Measurements from ENCODE around the gene RGS6.

The RGS6 gene

GRCh38 chr14:72013721-72014345 lies 81.6 kb downstream of the RGS6 start:
- in situ Hi-C loops (cut with MboI; ENCODE audit: low sequenced_read_pairs): no loop called here

GRCh38 chr14:72014486-72014885 lies 82.3 kb downstream of the RGS6 start:
- in situ Hi-C loops (cut with MboI; ENCODE audit: low sequenced_read_pairs): no loop called here

- in situ Hi-C loops (cut with MboI; ENCODE audit: low sequenced_read_pairs): no loop called here
These were observed 85.1 kb downstream of the RGS6 start for GRCh38 chr14:72017290-72017689.

GRCh38 chr14:72023128-72024042 lies 91.2 kb downstream of the RGS6 start:
- in situ Hi-C loops (cut with MboI; ENCODE audit: low sequenced_read_pairs): no loop called here

- in situ Hi-C loops (cut with MboI; ENCODE audit: low sequenced_read_pairs): no loop called here
These were observed 91.8 kb downstream of the RGS6 start for GRCh38 chr14:72024043-72024407.

DNA sequence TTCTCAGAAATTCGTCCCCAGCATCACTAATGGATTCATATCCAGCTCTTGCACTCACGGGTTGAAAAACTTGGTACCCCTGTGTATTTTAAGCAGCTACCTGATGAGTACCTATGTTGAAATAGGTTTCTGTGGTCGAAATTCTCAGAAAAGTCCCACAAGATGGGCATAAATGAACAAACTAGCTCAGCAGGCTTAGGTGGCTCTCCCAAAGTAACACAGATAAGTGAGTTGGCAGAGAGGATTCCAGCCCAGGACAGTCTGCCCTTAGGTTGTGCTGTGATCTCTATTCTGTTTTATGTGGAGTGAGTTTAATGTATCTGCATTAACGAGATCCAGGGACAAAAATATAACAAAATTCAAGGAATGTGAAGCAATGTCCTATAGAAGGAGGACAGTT lies 92.3 kb downstream of the RGS6 start:
- in situ Hi-C loops (cut with MboI; ENCODE audit: low sequenced_read_pairs): no loop called here

DNA sequence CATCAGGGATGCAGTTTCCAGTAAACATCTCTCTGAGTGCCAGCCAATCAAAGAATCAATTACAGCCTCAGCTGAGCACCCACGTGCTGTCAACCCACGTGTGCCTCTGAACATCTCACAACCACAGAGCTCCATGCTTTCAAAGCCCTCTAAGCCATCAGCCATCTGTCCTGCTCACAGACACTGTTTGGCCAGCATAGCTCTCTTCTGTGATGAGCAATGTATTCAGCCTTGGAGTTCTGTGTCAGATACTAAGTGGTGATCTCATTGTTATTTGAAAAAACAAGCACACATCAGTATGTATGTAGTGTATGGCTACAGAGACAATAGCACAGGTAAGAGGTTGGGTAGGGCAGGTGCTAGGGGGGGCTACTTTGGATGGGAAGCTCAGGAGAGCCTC lies 94.3 kb downstream of the RGS6 start:
- in situ Hi-C loops (cut with MboI; ENCODE audit: low sequenced_read_pairs): no loop called here

- in situ Hi-C loops (cut with MboI; ENCODE audit: low sequenced_read_pairs): no loop called here
These were observed 94.8 kb downstream of the RGS6 start for GRCh38 chr14:72027061-72027460.

- in situ Hi-C loops (cut with MboI; ENCODE audit: low sequenced_read_pairs): no loop called here
These were observed 101.1 kb downstream of the RGS6 start for GRCh38 chr14:72033365-72033764.

DNA sequence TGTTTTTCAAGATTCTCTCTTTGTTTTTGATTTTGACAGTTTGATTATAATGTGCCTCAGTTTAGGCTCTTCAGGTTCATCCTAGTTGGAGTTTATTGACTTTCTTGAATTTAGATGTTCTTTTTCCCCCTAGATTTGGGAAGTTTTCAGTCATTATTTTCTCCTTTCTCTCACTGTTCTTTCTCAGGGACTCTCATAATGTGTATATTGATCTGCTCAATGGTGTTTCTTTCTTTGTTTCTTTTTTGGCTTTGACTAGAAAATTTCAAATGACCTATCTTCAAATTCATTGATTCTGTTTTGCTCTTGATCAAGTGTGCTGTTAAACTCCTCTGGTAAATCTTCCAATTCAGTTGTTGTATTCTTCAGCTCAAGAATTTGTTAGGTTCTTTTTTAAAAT lies 108.3 kb downstream of the RGS6 start:
- in situ Hi-C loops (cut with MboI; ENCODE audit: low sequenced_read_pairs): no loop called here

DNA sequence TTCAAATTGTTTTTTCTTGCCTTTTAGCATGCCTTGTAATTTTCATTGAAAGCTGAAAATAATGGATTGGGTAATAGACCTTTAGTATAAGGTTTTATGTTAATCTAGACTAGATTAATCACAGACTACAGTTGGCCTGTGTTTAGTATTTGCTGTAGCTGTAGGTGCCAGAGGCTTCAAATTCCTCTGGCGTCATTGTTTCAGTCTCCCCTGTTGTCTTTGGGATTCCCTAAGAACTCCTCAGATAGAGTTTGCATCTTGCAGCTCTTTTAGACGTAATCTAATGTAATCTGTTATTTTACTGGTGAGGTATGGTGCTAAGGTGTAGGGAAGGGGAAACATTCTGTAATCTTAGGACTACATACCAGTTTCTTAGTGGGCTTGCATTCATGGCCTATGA lies 113.0 kb downstream of the RGS6 start:
- in situ Hi-C loops (cut with MboI; ENCODE audit: low sequenced_read_pairs): no loop called here

GRCh38 chr14:72045885-72046284 lies 113.7 kb downstream of the RGS6 start:
- in situ Hi-C loops (cut with MboI; ENCODE audit: low sequenced_read_pairs): no loop called here

- in situ Hi-C loops (cut with MboI; ENCODE audit: low sequenced_read_pairs): no loop called here
These were observed 117.2 kb downstream of the RGS6 start for GRCh38 chr14:72049462-72049861.

DNA sequence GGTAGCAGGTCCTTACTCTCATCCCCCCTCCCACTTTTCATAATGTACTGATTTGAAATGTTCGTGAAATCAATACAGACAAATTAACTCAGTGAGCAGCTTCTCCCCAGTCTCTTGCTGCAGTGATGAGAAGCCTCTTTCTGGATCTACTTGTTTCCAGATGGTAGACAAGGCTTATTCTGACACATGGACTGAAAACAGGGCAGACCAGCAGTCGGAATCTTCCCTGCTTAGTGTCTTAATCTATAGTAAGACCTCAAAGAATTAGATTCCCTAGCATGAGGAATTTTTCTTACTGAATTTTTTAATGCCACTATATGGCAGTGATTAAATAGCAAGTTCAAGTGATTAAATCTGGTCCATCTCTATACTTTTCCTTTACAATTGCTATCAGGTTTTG lies 120.1 kb downstream of the RGS6 start:
- in situ Hi-C loops (cut with MboI; ENCODE audit: low sequenced_read_pairs): no loop called here

GRCh38 chr14:72053651-72054050 lies 121.4 kb downstream of the RGS6 start:
- in situ Hi-C loops (cut with MboI; ENCODE audit: low sequenced_read_pairs): no loop called here

DNA sequence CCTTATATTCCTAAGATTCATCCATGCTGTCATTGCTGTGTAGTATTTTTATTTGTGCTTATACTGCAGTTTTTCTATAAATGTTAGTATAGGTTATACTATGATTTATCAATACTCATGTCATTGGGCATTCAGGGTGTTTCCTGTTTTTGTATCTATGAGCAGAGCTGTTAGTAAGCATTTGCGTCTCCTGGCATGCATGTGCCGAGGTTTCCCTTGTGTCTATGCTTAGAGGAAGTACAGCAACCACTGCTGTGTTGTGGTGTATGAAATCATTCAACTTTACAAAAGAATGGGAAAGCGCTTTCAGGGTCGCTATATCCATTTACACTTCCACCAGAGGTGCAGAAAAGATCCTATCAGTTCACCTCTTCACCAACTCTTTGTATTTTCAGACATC lies 122.7 kb downstream of the RGS6 start:
- in situ Hi-C loops (cut with MboI; ENCODE audit: low sequenced_read_pairs): no loop called here

DNA sequence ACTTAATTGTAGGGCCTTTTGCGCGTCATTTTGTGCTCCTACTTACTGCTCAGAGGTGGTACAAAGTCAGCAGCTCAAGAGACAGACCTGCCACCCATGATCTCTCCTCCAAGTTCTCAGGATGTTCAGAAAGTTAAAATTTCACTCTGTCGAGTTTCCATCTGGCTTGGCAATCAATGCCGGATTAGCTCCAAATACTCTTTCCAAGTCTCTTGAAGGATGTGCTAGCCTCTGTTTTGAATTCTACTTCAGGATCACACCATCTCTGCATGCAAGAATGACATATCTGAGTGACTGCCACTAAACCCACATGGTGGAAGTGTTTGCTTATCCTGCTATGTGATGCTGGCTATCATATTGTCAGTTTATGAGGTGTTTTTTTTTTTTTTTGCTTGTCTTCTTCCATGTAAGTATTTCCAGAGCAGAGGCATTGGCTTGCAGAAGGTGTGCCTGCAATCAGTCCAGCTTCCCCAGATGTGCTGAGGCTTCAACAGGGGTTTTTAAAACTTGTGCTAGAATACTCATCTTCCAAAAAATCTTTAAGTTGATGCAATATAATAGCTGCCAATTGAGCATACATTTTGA lies 125.6 kb downstream of the RGS6 start:
- in situ Hi-C loops (cut with MboI; ENCODE audit: low sequenced_read_pairs): no loop called here

DNA sequence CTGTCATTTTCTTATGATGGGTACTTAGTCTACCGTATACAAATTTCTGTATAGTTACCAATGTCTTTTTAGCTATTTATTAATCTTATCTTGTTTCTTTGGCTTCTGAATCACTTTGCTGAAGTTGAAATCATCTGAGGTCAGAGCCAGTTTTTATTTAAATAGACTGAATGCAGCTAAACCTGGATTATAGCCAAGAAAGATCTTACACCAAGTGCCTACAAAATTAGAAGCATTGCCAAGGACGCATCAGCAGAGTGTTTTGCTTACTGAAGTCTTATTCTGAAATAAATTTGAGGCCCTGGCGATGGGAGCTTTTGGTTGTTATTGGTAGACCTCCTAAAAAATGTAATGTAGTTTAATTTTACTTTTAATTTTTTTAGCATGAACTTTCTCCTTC lies 128.2 kb downstream of the RGS6 start:
- in situ Hi-C loops (cut with MboI; ENCODE audit: low sequenced_read_pairs): no loop called here

DNA sequence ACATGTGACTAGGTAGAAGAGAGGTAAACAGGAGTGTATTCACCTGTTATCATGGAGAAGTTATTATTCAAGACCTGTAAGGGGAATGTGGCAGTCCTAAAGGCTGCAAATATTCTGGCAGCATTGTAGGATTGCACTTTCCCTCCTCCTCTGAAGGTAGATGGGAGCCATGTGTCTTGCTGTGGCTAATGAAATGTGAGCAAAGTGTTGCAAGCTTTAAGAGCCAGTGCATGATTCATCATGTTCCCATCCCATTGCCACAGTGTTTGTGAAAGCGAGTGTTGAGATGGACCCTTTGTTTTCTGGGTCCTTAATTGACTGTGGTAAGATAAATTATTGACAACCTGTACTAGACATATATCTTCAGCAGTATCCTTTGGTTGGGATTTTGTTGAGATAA lies 128.7 kb downstream of the RGS6 start:
- in situ Hi-C loops (cut with MboI; ENCODE audit: low sequenced_read_pairs): no loop called here

- in situ Hi-C loops (cut with MboI; ENCODE audit: low sequenced_read_pairs): no loop called here
These were observed 129.5 kb downstream of the RGS6 start for GRCh38 chr14:72061718-72062117.

GRCh38 chr14:72063761-72064282 lies 131.6 kb downstream of the RGS6 start:
- in situ Hi-C loops (cut with MboI; ENCODE audit: low sequenced_read_pairs): no loop called here

GRCh38 chr14:72064501-72064900 lies 132.3 kb downstream of the RGS6 start:
- in situ Hi-C loops (cut with MboI; ENCODE audit: low sequenced_read_pairs): no loop called here

Measured in HL-60/S4 (cell line).